HCT116 (cell line): Measurements from ENCODE around the gene TTC23L. TPM values are rescaled to one million over a fixed set of nuclear protein-coding genes. Genes with fewer than 3 reads are reported as not detected.

Experiments used
- ATAC-seq: fragments of 200-7000 bp; cut with Tn5 transposase; 2 replicates; pipeline ENCODE4 v1.9.1; 2020; ENCODE audit warnings: mild to moderate bottlenecking, moderate library complexity
- BruUV-seq: library from RNA; stranded (reverse); fragments of 400-500 nt; replicated peaks from 2 replicates; lab custom pipeline; 2021; lab: Mats Ljungman, UMichigan
- CTCF ChIA-PET: fragments of 300-600 bp; sonication (Branson Sonifier 250); formaldehyde crosslinking; loops from one replicate; lab custom pipeline; 2021; ENCODE audit warnings: antibody characterized with exemption; lab: Charles Lee
- POLR2A ChIA-PET: fragments of 300-600, 350-600 bp; sonication (Branson Sonifier 250); formaldehyde crosslinking; loops from one replicate; lab custom pipeline; 2021; ENCODE audit warnings: antibody characterized with exemption; lab: Charles Lee
- RAD21 ChIA-PET, 2 experiments: fragments of 300-600 bp; sonication (Branson Sonifier 250); formaldehyde crosslinking; loops; one replicate each; lab custom pipeline; 2023; ENCODE audit warnings: low total read pairs in 2 of 2; ENCODE audit not compliant: uncharacterized antibody in 2 of 2, unreplicated experiment in 2 of 2, low non-redundant PET in 1 of 2; lab: Charles Lee
- DNase-seq: peaks from one replicate; pipeline ENCODE4 v3.0.0-alpha.2; 2010; ENCODE audit warnings: low read depth, low spot score
- H2AFZ ChIP-seq: fragments of 200-600 bp; shearing (Covaris generic), sonication (generic); 2 replicates; pipeline ENCODE4 v1.6.1; 2017; ENCODE audit warnings: low read depth, mixed run types, mixed read lengths, antibody characterized with exemption, low read length; ENCODE audit not compliant: poor library complexity, severe bottlenecking
- H3K27ac ChIP-seq: 2 replicates; pipeline ENCODE4 v1.5.1; 2012; ENCODE audit warnings: low read depth, low read length
- H3K27me3 ChIP-seq: fragments of 200-600 bp; sonication (generic); 2 replicates; pipeline ENCODE4 v1.6.1; 2016; ENCODE audit warnings: mixed run types, low read length, mixed read lengths; ENCODE audit not compliant: insufficient read depth
- H3K36me3 ChIP-seq, 2 experiments: fragments of 200-500 bp in 1 of 2; fragments of 200-600 bp in 1 of 2; sonication (Bioruptor generic) in 1 of 2; sonication (generic) in 1 of 2; 2 replicates each; pipeline versions ENCODE4 v1.5.1 to v1.6.1; 2014 to 2016; ENCODE audit warnings: low read length in 2 of 2, inconsistent platforms in 1 of 2, mixed read lengths in 1 of 2, mixed run types in 1 of 2; ENCODE audit not compliant: insufficient read depth in 2 of 2, control insufficient read depth in 1 of 2
- H3K4me1 ChIP-seq, 2 experiments: fragments of 200-600 bp in 1 of 2; sonication (generic) in 1 of 2; 2 replicates each; pipeline versions ENCODE4 v1.5.1 to v1.6.1; 2012 to 2017; ENCODE audit warnings: low read length in 2 of 2, inconsistent platforms in 1 of 2, mild to moderate bottlenecking in 1 of 2, mixed read lengths in 1 of 2, mixed run types in 1 of 2, moderate library complexity in 1 of 2; ENCODE audit not compliant: insufficient read depth in 2 of 2, control insufficient read depth in 1 of 2
- H3K4me2 ChIP-seq: fragments of 200-600 bp; sonication (generic); 2 replicates; pipeline ENCODE4 v1.6.1; 2017; ENCODE audit warnings: mixed run types, low read length, mixed read lengths
- H3K4me3 ChIP-seq, 2 experiments: fragments of 200-600 bp in 1 of 2; sonication (generic) in 1 of 2; replicated peaks in 1 of 2; 2 replicates each; pipeline ENCODE4 v1.5.1; 2011 to 2016; ENCODE audit warnings: low read length in 2 of 2, control low read depth in 1 of 2, low read depth in 1 of 2, mild to moderate bottlenecking in 1 of 2, mixed read lengths in 1 of 2, mixed run types in 1 of 2
- H3K79me2 ChIP-seq: fragments of 200-600 bp; sonication (generic); 2 replicates; pipeline ENCODE4 v1.6.1; 2017; ENCODE audit warnings: mild to moderate bottlenecking, mixed run types, low read length, moderate library complexity, mixed read lengths; ENCODE audit not compliant: insufficient read depth
- H3K9ac ChIP-seq: fragments of 200-600 bp; sonication (generic); 2 replicates; pipeline ENCODE4 v1.6.1; 2016; ENCODE audit warnings: low read length, mixed read lengths
- H3K9me2 ChIP-seq: fragments of 200-600 bp; sonication (generic), shearing (Covaris generic); 2 replicates; pipeline ENCODE4 v1.6.1; 2017; ENCODE audit warnings: mixed run types, mild to moderate bottlenecking, moderate library complexity; ENCODE audit not compliant: insufficient read depth
- H3K9me3 ChIP-seq, 2 experiments: fragments of 200-500 bp in 1 of 2; fragments of 200-600 bp in 1 of 2; sonication (Bioruptor generic) in 1 of 2; sonication (generic) in 1 of 2; 2 replicates each; pipeline ENCODE4 v1.6.1; 2014 to 2017; ENCODE audit warnings: low read length in 2 of 2, mixed read lengths in 2 of 2, inconsistent platforms in 1 of 2, low read depth in 1 of 2, mild to moderate bottlenecking in 1 of 2, mixed run types in 1 of 2, moderate library complexity in 1 of 2; ENCODE audit not compliant: control insufficient read depth in 1 of 2, insufficient read depth in 1 of 2
- H4K20me1 ChIP-seq: fragments of 200-600 bp; sonication (generic), shearing (Covaris generic); 2 replicates; pipeline ENCODE4 v1.6.1; 2017; ENCODE audit warnings: mixed run types, mild to moderate bottlenecking, moderate library complexity; ENCODE audit not compliant: insufficient read depth
- CBX3 ChIP-seq: IDR thresholded peaks from 2 replicates; pipeline ENCODE4 v1.6.1; 2012; ENCODE audit warnings: low read depth
- CEBPB ChIP-seq: IDR thresholded peaks from 2 replicates; pipeline ENCODE4 v1.6.1; 2012; ENCODE audit warnings: low read depth
- EGR1 ChIP-seq: IDR thresholded peaks from 2 replicates; pipeline ENCODE4 v1.6.1; 2012; ENCODE audit warnings: low read depth
- EZH2 ChIP-seq: fragments of 200-600 bp; sonication (generic); IDR thresholded peaks from 2 replicates; pipeline ENCODE4 v1.6.1; 2017; ENCODE audit warnings: antibody characterized with exemption, mixed run types
- EZH2phosphoT487 ChIP-seq: fragments of 200-600 bp; IDR thresholded peaks from 2 replicates; pipeline ENCODE4 v1.6.1; 2018; ENCODE audit warnings: antibody characterized with exemption, borderline replicate concordance
- FOSL1 ChIP-seq: IDR thresholded peaks from 2 replicates; pipeline ENCODE4 v1.6.1; 2012; ENCODE audit warnings: low read depth
- POLR2A ChIP-seq: IDR thresholded peaks from 2 replicates; pipeline ENCODE4 v1.7.0; 2011; ENCODE audit warnings: borderline replicate concordance; ENCODE audit not compliant: insufficient read depth, insufficient read length; ENCODE audit errors: extremely low read depth
- RAD21 ChIP-seq: IDR thresholded peaks from 2 replicates; pipeline ENCODE4 v1.6.1; 2012; ENCODE audit warnings: low read depth, mild to moderate bottlenecking
- SIN3A ChIP-seq: IDR thresholded peaks from 2 replicates; pipeline ENCODE4 v1.6.1; 2012; ENCODE audit warnings: low read depth
- SP1 ChIP-seq: IDR thresholded peaks from 2 replicates; pipeline ENCODE4 v1.6.1; 2012; ENCODE audit warnings: low read depth
- SRF ChIP-seq: IDR thresholded peaks from 2 replicates; pipeline ENCODE4 v1.6.1; 2012; ENCODE audit warnings: low read depth
- TCF7L2 ChIP-seq: IDR thresholded peaks from 2 replicates; pipeline ENCODE4 v1.7.0; 2011; ENCODE audit warnings: borderline replicate concordance, inconsistent platforms; ENCODE audit not compliant: insufficient read depth, insufficient read length; ENCODE audit errors: extremely low read depth
- YY1 ChIP-seq: IDR thresholded peaks from 2 replicates; pipeline ENCODE4 v1.6.1; 2011; ENCODE audit warnings: low read length, low read depth, moderate library complexity, mild to moderate bottlenecking; ENCODE audit not compliant: insufficient replicate concordance; ENCODE audit errors: extremely low read depth
- ZNF274 ChIP-seq: fragments of 200-500 bp; sonication (Bioruptor generic); IDR thresholded peaks from 2 replicates; pipeline ENCODE4 v1.6.1; 2014; ENCODE audit warnings: mild to moderate bottlenecking, low read depth, low read length, inconsistent platforms
- intact Hi-C: fragments of 100-400 bp; cut with micrococcal nuclease; formaldehyde crosslinking; loops from 2 replicates; pipeline ENCODE4 v1.10.0; 2022
- total RNA-seq: library from RNA; stranded (reverse); gene quantifications from one replicate; pipeline ENCODE4 v1.2.1, GENCODE V29; 2021; ENCODE audit not compliant: unreplicated experiment
- TF ChIP-seq, protein P1 (sequence below): IDR thresholded peaks from 2 replicates; pipeline ENCODE4 v1.6.1; 2012; ENCODE audit warnings: low read depth
- TF ChIP-seq, protein P2 (sequence below): IDR thresholded peaks from 2 replicates; pipeline ENCODE4 v1.6.1; 2011; ENCODE audit warnings: mild to moderate bottlenecking, low read length, moderate library complexity; ENCODE audit not compliant: insufficient replicate concordance; ENCODE audit errors: extremely low read depth
- TF ChIP-seq, protein P3 (sequence below): IDR thresholded peaks from 2 replicates; pipeline ENCODE4 v1.6.1; 2012

TTC23L gene
- total RNA-seq, 1 experiment from 2014 or later, result 1.0 TPM

DNA sequence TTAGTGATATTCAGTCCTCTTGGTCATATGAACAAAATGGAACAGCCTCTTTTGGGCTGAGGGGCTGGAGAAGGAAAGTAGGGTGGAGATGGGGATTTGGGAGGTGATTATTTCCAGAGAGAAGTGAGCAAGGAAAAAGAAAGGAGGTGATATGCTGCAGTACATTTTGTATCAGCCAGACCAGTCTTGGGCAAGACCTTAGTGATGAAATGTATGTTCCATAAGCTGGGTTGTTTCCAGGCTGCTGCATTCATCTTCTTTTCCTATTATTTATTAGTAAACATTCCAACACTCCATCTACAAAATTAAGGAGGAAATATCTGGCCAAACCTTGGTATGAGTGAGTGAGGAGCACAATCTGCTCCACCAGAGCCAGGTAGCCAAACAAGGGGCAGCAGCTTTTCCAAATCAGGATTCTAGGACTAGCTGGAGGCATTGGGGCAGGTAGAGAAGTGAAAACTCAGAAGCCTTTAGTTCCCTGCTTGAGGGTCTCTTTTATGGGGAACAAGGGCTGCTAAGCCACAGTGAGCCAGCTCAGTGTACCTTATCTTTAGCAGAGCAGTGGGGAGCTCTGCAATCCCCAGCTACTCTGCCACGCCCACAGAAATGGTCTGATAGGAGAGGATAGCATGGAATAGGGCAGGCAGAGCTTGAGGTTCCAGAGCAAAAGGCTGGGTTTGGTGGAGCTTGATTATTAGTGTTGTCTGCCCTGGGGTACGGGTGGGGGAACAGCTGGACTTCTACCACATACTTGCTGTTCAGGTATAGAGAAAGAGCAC lies 56.9 kb downstream of the TTC23L start:
- ChIA-PET POLR2A (no interaction called here), RAD21 (no interaction called here), CTCF (interaction anchor here (0.8 to 1.6 kb wide), 2 partner anchors 372 to 421 kb away, joined by 5 to 6 read pairs; no protein-coding TSS in a partner anchor)
- DNase-seq (no peak), ATAC-seq (no peak)
- Histone ChIP-seq H3K4me2 (no peak overlapping the region), H3K27ac (no peak overlapping the region), H4K20me1 (no peaks in the 10 kb centered on the region), H3K9ac (no peak overlapping the region), H3K4me1 (no peaks in the 10 kb centered on the region), H3K4me3 (no peak overlapping the region), H3K36me3 (no peaks in the 10 kb centered on the region), H2AFZ (no peak overlapping the region), H3K9me2 (no peaks in the 10 kb centered on the region), H3K27me3 (no peaks in the 10 kb centered on the region), H3K9me3 (no peaks in the 10 kb centered on the region), H3K79me2 (no peaks in the 10 kb centered on the region)
- no TSS peak for BruUV-seq
- intact Hi-C loops, result loop anchor here (10.0 kb wide), 1 partner anchor 241 kb away; the partner anchor contains the start of gene RAI14
- TF ChIP-seq ZNF274 (no peak), CBX3 (no peak), FOSL1 (no peak), EZH2 (no peak), POLR2A (no peak), YY1 (no peak), EGR1 (no peak), SRF (no peak), RAD21 (no peak), SP1 (no peak), SIN3A (no peak), CEBPB (no peak), EZH2phosphoT487 (no peak), TCF7L2 (no peak)
- TF ChIP-seq, protein P1, sequence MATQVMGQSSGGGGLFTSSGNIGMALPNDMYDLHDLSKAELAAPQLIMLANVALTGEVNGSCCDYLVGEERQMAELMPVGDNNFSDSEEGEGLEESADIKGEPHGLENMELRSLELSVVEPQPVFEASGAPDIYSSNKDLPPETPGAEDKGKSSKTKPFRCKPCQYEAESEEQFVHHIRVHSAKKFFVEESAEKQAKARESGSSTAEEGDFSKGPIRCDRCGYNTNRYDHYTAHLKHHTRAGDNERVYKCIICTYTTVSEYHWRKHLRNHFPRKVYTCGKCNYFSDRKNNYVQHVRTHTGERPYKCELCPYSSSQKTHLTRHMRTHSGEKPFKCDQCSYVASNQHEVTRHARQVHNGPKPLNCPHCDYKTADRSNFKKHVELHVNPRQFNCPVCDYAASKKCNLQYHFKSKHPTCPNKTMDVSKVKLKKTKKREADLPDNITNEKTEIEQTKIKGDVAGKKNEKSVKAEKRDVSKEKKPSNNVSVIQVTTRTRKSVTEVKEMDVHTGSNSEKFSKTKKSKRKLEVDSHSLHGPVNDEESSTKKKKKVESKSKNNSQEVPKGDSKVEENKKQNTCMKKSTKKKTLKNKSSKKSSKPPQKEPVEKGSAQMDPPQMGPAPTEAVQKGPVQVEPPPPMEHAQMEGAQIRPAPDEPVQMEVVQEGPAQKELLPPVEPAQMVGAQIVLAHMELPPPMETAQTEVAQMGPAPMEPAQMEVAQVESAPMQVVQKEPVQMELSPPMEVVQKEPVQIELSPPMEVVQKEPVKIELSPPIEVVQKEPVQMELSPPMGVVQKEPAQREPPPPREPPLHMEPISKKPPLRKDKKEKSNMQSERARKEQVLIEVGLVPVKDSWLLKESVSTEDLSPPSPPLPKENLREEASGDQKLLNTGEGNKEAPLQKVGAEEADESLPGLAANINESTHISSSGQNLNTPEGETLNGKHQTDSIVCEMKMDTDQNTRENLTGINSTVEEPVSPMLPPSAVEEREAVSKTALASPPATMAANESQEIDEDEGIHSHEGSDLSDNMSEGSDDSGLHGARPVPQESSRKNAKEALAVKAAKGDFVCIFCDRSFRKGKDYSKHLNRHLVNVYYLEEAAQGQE, result no peak
- TF ChIP-seq, protein P2, sequence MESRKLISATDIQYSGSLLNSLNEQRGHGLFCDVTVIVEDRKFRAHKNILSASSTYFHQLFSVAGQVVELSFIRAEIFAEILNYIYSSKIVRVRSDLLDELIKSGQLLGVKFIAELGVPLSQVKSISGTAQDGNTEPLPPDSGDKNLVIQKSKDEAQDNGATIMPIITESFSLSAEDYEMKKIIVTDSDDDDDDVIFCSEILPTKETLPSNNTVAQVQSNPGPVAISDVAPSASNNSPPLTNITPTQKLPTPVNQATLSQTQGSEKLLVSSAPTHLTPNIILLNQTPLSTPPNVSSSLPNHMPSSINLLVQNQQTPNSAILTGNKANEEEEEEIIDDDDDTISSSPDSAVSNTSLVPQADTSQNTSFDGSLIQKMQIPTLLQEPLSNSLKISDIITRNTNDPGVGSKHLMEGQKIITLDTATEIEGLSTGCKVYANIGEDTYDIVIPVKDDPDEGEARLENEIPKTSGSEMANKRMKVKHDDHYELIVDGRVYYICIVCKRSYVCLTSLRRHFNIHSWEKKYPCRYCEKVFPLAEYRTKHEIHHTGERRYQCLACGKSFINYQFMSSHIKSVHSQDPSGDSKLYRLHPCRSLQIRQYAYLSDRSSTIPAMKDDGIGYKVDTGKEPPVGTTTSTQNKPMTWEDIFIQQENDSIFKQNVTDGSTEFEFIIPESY, result no peak
- TF ChIP-seq, protein P3, sequence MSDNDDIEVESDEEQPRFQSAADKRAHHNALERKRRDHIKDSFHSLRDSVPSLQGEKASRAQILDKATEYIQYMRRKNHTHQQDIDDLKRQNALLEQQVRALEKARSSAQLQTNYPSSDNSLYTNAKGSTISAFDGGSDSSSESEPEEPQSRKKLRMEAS, result no peak
